ENCODE measurements around the gene HMG20A. TPM values are rescaled to one million over a fixed set of nuclear protein-coding genes. Genes with fewer than 3 reads are reported as not detected.

HMG20A gene
- total RNA-seq, 4 donors from 2014 or later: 38.4 to 122 (median 41.6) TPM

DNA sequence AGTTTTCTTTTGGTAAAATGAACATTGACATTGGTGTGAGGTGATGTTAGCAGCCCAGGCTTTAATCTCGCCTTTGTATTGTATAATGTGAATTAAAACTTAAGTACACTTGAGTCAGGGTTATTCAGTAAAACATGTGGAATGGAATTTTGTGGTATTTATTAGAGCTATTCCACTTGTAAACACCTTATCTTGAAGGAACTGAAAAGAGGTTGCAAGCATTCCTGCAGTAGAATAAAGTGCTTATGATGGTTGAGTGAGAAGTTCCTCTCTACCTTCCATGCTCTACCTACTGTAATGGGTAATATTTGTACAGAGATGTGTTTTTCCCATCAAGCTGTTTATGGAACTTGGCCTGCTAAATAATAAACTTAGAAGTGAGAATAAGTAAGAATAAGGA lies 36.1 kb downstream of the HMG20A start:
- H3K9me3 ChIP-seq: no peaks in the 10 kb centered on the region
- TF ChIP-seq, protein P1, sequence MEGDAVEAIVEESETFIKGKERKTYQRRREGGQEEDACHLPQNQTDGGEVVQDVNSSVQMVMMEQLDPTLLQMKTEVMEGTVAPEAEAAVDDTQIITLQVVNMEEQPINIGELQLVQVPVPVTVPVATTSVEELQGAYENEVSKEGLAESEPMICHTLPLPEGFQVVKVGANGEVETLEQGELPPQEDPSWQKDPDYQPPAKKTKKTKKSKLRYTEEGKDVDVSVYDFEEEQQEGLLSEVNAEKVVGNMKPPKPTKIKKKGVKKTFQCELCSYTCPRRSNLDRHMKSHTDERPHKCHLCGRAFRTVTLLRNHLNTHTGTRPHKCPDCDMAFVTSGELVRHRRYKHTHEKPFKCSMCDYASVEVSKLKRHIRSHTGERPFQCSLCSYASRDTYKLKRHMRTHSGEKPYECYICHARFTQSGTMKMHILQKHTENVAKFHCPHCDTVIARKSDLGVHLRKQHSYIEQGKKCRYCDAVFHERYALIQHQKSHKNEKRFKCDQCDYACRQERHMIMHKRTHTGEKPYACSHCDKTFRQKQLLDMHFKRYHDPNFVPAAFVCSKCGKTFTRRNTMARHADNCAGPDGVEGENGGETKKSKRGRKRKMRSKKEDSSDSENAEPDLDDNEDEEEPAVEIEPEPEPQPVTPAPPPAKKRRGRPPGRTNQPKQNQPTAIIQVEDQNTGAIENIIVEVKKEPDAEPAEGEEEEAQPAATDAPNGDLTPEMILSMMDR (IDR thresholded peaks at IDR 0.05): no peak
- TF ChIP-seq POLR2A (IDR thresholded peaks at IDR 0.05): no peak
- peak overlapping the region in 1 of 4 donors; percentile 56 for H3K27ac ChIP-seq

DNA sequence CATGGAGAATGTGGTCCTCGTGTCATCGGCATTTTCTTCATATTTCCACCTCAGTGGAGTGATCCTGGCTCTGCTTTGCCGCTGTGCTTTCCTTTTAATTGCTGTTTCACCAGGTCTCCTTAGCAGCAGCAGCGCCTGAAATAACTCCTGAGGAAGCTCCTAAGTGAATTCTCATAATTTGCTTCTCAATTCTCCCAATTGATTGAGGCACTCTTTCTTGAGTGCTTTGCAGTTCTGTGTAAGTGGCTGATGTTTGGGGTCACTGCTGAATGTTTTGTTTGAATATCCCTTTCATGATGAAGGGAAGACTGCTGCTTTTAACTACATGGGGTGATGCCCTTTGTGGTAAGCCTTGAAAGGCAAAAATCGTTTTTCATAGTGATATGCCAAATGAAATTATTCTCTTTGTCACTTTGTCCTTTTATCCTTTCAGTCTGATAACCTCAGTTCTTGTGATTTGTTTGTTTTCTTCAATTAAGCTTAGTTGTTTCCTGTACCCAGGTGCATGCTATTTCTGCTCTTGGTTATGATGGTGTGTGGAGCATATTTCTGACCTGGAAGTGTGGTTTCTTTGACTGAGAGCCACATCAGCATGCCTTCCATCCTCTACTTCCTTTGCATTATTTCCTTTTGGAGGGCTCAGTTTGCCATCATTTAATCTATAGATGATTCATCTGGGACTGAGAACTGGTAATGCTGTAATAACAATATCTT lies 36.7 kb downstream of the HMG20A start:
- H3K4me3 ChIP-seq: no peak overlapping the region

More for the DNA sequence above, 36.1 kb downstream of the HMG20A start:
- no peak for DNase-seq
- Histone ChIP-seq H3K4me1 (peaks cover 0 to 15% (median 0%) of the 10 kb centered on the region in 4 donors), H3K36me3 (peaks cover 0 to 22% (median 0%) of the 10 kb centered on the region in 3 donors), H3K27me3 (no peaks in the 10 kb centered on the region), H3K4me3 (no peak overlapping the region)

DNA sequence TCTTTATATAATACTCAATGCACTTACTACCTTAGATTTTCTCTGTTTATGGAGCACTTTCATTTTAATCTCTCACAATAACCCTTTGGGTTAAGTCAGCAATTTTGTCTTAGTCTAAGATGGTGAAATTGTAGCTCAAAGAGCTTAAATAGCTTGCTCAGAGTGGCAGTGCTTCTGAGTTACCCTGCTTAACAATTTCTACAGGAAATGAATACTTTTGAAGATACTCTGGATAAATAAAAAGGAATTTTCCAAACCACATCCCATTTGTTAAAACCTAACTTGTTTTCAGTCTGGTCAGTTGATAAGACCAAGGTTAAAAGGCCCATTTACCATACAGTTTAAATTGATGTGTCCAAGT lies 37.2 kb downstream of the HMG20A start:
- TF ChIP-seq, protein P1 (IDR thresholded peaks at IDR 0.05): no peak
- TF ChIP-seq POLR2A (IDR thresholded peaks at IDR 0.05): no peak
- Histone ChIP-seq H3K9me3 (no peaks in the 10 kb centered on the region), H3K4me3 (no peak overlapping the region), H3K27me3 (no peaks in the 10 kb centered on the region), H3K4me1 (peaks cover 0 to 15% (median 0%) of the 10 kb centered on the region in 4 donors), H3K27ac (peak overlapping the region in 2 of 4 donors; percentile 1 to 34), H3K36me3 (peaks cover 0 to 22% (median 0%) of the 10 kb centered on the region in 3 donors)
- no peak for DNase-seq

More for the DNA sequence above, 36.7 kb downstream of the HMG20A start:
- Histone ChIP-seq H3K4me1 (peaks cover 0 to 15% (median 0%) of the 10 kb centered on the region in 4 donors), H3K27me3 (no peaks in the 10 kb centered on the region), H3K27ac (peak overlapping the region in 2 of 4 donors; percentile 1 to 34), H3K36me3 (peaks cover 0 to 22% (median 0%) of the 10 kb centered on the region in 3 donors), H3K9me3 (no peaks in the 10 kb centered on the region)
- TF ChIP-seq, protein P1 (IDR thresholded peaks at IDR 0.05): no peak
- no peak for TF ChIP-seq POLR2A (IDR thresholded peaks at IDR 0.05)
- DNase-seq: no peak

GRCh38 chr15:77459031-77459430 lies 38.3 kb downstream of the HMG20A start:
- H3K9me3 ChIP-seq: no peaks in the 10 kb centered on the region
- H3K36me3 ChIP-seq: peaks cover 0 to 26% (median 0%) of the 10 kb centered on the region in 3 donors
- TF ChIP-seq, protein P1 (IDR thresholded peaks at IDR 0.05): no peak
- TF ChIP-seq POLR2A (IDR thresholded peaks at IDR 0.05): no peak
- DNase-seq: no peak
- no peaks in the 10 kb centered on the region for H3K27me3 ChIP-seq
- no peak overlapping the region for H3K4me3 ChIP-seq
- H3K4me1 ChIP-seq: peaks cover 0 to 15% (median 0%) of the 10 kb centered on the region in 4 donors
- H3K27ac ChIP-seq: no peak overlapping the region

DNA sequence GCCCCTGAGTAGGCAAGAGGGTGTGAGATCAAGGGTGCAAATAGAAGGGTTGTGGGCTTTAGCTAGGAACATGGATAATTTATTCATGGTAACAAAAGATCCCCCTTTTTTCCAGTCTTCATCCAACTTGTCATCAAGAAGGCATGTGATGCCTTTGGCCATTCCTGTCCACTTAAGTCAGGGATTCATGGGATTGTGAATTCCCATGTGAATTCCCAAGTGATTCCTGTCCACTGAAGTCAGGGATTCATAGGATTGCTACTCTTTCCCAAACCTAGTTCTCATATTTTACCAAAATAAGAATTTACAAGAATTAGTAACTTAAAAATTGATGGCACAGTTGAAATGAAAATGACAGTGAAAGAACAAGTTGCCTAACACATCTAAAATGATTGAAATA lies 40.8 kb downstream of the HMG20A start:
- Histone ChIP-seq H3K36me3 (peaks cover 0 to 46% (median 0%) of the 10 kb centered on the region in 3 donors), H3K4me3 (no peak overlapping the region), H3K27me3 (no peaks in the 10 kb centered on the region), H3K9me3 (no peaks in the 10 kb centered on the region), H3K4me1 (peaks cover 0 to 7% (median 0%) of the 10 kb centered on the region in 4 donors), H3K27ac (no peak overlapping the region)
- TF ChIP-seq, protein P1 (IDR thresholded peaks at IDR 0.05): no peak
- TF ChIP-seq POLR2A (IDR thresholded peaks at IDR 0.05): no peak
- DNase-seq: no peak

All from Peyer's patch (tissue), 4 donors.